GM23338 (cell line): ENCODE data around the gene RGS7. TPM values are rescaled to one million over a fixed set of nuclear protein-coding genes. Genes with fewer than 3 reads are reported as not detected.

ENCODE experiments used
- ATAC-seq: fragments of 200-7000 bp; cut with Tn5 transposase; 3 replicates; pipeline ENCODE4 v1.9.1; 2020
- DNase-seq: peaks from one replicate; pipeline ENCODE4 v3.0.0-alpha.2; 2015; ENCODE audit warnings: low spot score
- H2AFZ ChIP-seq: fragments of 200-600 bp; sonication (generic); 2 replicates; pipeline ENCODE4 v1.8.0; 2016; ENCODE audit warnings: antibody characterized with exemption, mild to moderate bottlenecking, moderate library complexity
- H3F3A ChIP-seq: fragments of 200-600 bp; sonication (generic); replicated peaks from 2 replicates; pipeline ENCODE4 v1.8.0; 2017; ENCODE audit warnings: antibody characterized with exemption, mixed run types, low read depth
- H3K27ac ChIP-seq: fragments of 200-600 bp; sonication (generic); 2 replicates; pipeline ENCODE4 v1.6.1; 2016; ENCODE audit warnings: low read depth
- H3K27me3 ChIP-seq: fragments of 200-600 bp; sonication (generic); 2 replicates; pipeline ENCODE4 v1.8.0; 2016; ENCODE audit warnings: mild to moderate bottlenecking, mixed run types, moderate library complexity; ENCODE audit not compliant: insufficient read depth
- H3K36me3 ChIP-seq: fragments of 200-600 bp; sonication (generic); 2 replicates; pipeline ENCODE4 v1.8.0; 2016; ENCODE audit warnings: mild to moderate bottlenecking; ENCODE audit not compliant: insufficient read depth
- H3K4me1 ChIP-seq: fragments of 200-600 bp; sonication (generic); 2 replicates; pipeline ENCODE4 v1.8.0; 2016; ENCODE audit warnings: mild to moderate bottlenecking, moderate library complexity; ENCODE audit not compliant: insufficient read depth
- H3K4me2 ChIP-seq: fragments of 200-600 bp; sonication (generic); 2 replicates; pipeline ENCODE4 v1.7.1; 2017; ENCODE audit warnings: mixed run types
- H3K4me3 ChIP-seq: fragments of 200-600 bp; sonication (generic); 2 replicates; pipeline ENCODE4 v1.6.1; 2016; ENCODE audit warnings: mixed run types
- H3K79me2 ChIP-seq: fragments of 200-600 bp; sonication (generic); replicated peaks from 2 replicates; pipeline ENCODE4 v1.8.0; 2017; ENCODE audit warnings: mild to moderate bottlenecking; ENCODE audit not compliant: insufficient read depth
- H3K9me2 ChIP-seq: fragments of 200-600 bp; sonication (generic); 2 replicates; pipeline ENCODE4 v1.8.0; 2017; ENCODE audit not compliant: insufficient read depth
- H4K20me1 ChIP-seq: fragments of 200-600 bp; sonication (generic); replicated peaks from 2 replicates; pipeline ENCODE4 v1.8.0; 2017; ENCODE audit warnings: mild to moderate bottlenecking; ENCODE audit not compliant: insufficient read depth
- H3K27ac Mint-ChIP-seq: 2 replicates; pipeline ENCODE4 v1.8.0; 2020; ENCODE audit warnings: inconsistent platforms, mild to moderate bottlenecking, moderate library complexity, mixed read lengths
- H3K27me3 Mint-ChIP-seq: 3 replicates; pipeline ENCODE4 v1.8.0; 2022; ENCODE audit warnings: low read depth, mild to moderate bottlenecking, moderate library complexity, mixed read lengths, inconsistent platforms; ENCODE audit not compliant: insufficient read depth, poor library complexity
- H3K36me3 Mint-ChIP-seq: 3 replicates; pipeline ENCODE4 v1.8.0; 2021; ENCODE audit warnings: low read depth, mild to moderate bottlenecking, inconsistent platforms, moderate library complexity, mixed read lengths
- H3K4me1 Mint-ChIP-seq: 3 replicates; pipeline ENCODE4 v1.8.0; 2020; ENCODE audit warnings: mild to moderate bottlenecking, inconsistent platforms, mixed read lengths
- H3K4me3 Mint-ChIP-seq: 3 replicates; pipeline ENCODE4 v1.8.0; 2021; ENCODE audit warnings: moderate library complexity, mild to moderate bottlenecking, inconsistent platforms, mixed read lengths
- H3K9me3 Mint-ChIP-seq: 3 replicates; pipeline ENCODE4 v1.8.0; 2020; ENCODE audit warnings: moderate library complexity, mild to moderate bottlenecking, inconsistent platforms, mixed read lengths
- CREB1 ChIP-seq: fragments of 250-450 bp; sonication (Bioruptor Pico); IDR thresholded peaks from 2 replicates; pipeline ENCODE4 v1.5.0; 2020; ENCODE audit warnings: low read depth, mild to moderate bottlenecking, moderate library complexity
- EZH2 ChIP-seq: fragments of 200-600 bp; sonication (generic); IDR thresholded peaks from one replicate; pipeline ENCODE4 v1.8.0; 2017; ENCODE audit warnings: antibody characterized with exemption, mild to moderate bottlenecking, low read depth; ENCODE audit not compliant: unreplicated experiment
- JUNB ChIP-seq: IDR thresholded peaks from one replicate; pipeline ENCODE4 v1.6.1; 2016; ENCODE audit warnings: antibody characterized with exemption; ENCODE audit not compliant: unreplicated experiment
- ZNF114 ChIP-seq: fragments of 250-450 bp; sonication (Bioruptor Pico); IDR thresholded peaks from 2 replicates; pipeline ENCODE4 v1.5.0; 2020; ENCODE audit warnings: mild to moderate bottlenecking, moderate library complexity
- ZNF331 ChIP-seq: fragments of 250-450 bp; sonication (Bioruptor Pico); IDR thresholded peaks from 2 replicates; pipeline ENCODE4 v1.5.0; 2020; ENCODE audit warnings: low read depth, mild to moderate bottlenecking, moderate library complexity
- polyA plus RNA-seq: library from polyadenylated mRNA; unstranded; fragments of >200 nt; fragmentation: Nextera tagmentation; extraction: Ambion mirVana; gene quantifications from 2 replicates; pipeline ENCODE4 v1.2.1, GENCODE V29; 2016
- total RNA-seq: library from RNA; depleted of rRNA; stranded (reverse); fragments of >200 nt; shearing (Covaris generic); gene quantifications from 2 replicates; pipeline ENCODE4 v1.2.3, GENCODE V29; 2014
- TF ChIP-seq, protein P1 (sequence below): IDR thresholded peaks from 2 replicates; pipeline ENCODE4 v1.6.1; 2016; ENCODE audit warnings: antibody characterized with exemption
- TF ChIP-seq, protein P2 (sequence below), 2 experiments: fragments of 200-600 bp in 1 of 2; sonication (generic) in 1 of 2; conservative IDR thresholded peaks; 2 replicates each; pipeline versions ENCODE4 v1.5.1 to v1.6.1; 2016 to 2017; ENCODE audit warnings: antibody characterized with exemption in 2 of 2, low read depth in 2 of 2, mild to moderate bottlenecking in 2 of 2, moderate library complexity in 1 of 2

Gene RGS7
- total and polyA plus RNA-seq, 2 experiments from 2014 or later: 2.0 to 2.2 TPM

DNA sequence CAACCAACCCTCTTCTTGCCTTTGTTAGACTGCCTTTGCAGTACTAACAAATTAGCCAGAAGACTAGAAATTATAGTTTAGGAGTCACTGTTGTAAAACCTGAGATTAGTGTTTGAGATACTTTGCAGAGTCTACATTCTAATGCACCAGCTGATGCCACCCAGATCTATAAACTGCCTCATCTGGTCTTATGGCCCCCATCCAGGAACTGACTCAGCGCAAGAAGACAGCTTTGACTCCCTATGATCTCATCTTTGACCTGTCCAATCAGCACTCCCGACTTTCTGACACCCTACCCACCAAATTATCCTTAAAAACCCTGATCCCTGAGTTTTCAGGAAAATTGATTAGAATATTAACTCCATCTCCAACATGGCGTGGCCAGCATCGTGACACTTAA is 334.6 kb downstream of the RGS7 start (continued):
- TF ChIP-seq ZNF114 (no peak), ZNF331 (no peak), JUNB (no peak)

GRCh38 chr1:241020851-241021697 is 335.9 kb downstream of the RGS7 start:
- no peak overlapping the region for H3K27ac ChIP-seq
- ATAC-seq (no peak), DNase-seq (no peak)
- H2AFZ ChIP-seq: no peak overlapping the region
- no peaks in the 10 kb centered on the region for H3F3A ChIP-seq
- H3K9me2 ChIP-seq: peaks cover 5% of the 10 kb centered on the region; the same call in 1 of the 2 replicates
- H3K79me2 ChIP-seq: no peaks in the 10 kb centered on the region
- Mint-ChIP-seq H3K36me3 (peaks cover 28% of the 10 kb centered on the region), H3K27ac (no peak overlapping the region), H3K9me3 (peaks cover 27% of the 10 kb centered on the region), H3K27me3 (no peaks in the 10 kb centered on the region), H3K4me1 (no peaks in the 10 kb centered on the region; the same call in 2 of the 3 replicates), H3K4me3 (no peak overlapping the region)
- H3K27me3 ChIP-seq: no peaks in the 10 kb centered on the region
- TF ChIP-seq, protein P1, sequence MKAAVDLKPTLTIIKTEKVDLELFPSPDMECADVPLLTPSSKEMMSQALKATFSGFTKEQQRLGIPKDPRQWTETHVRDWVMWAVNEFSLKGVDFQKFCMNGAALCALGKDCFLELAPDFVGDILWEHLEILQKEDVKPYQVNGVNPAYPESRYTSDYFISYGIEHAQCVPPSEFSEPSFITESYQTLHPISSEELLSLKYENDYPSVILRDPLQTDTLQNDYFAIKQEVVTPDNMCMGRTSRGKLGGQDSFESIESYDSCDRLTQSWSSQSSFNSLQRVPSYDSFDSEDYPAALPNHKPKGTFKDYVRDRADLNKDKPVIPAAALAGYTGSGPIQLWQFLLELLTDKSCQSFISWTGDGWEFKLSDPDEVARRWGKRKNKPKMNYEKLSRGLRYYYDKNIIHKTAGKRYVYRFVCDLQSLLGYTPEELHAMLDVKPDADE: no peak
- TF ChIP-seq, protein P2, sequence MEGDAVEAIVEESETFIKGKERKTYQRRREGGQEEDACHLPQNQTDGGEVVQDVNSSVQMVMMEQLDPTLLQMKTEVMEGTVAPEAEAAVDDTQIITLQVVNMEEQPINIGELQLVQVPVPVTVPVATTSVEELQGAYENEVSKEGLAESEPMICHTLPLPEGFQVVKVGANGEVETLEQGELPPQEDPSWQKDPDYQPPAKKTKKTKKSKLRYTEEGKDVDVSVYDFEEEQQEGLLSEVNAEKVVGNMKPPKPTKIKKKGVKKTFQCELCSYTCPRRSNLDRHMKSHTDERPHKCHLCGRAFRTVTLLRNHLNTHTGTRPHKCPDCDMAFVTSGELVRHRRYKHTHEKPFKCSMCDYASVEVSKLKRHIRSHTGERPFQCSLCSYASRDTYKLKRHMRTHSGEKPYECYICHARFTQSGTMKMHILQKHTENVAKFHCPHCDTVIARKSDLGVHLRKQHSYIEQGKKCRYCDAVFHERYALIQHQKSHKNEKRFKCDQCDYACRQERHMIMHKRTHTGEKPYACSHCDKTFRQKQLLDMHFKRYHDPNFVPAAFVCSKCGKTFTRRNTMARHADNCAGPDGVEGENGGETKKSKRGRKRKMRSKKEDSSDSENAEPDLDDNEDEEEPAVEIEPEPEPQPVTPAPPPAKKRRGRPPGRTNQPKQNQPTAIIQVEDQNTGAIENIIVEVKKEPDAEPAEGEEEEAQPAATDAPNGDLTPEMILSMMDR (conservative IDR thresholded peaks at IDR 0.05; ENCODE audit: low read depth in 2 of 2): peak in 1 of 2 experiments; percentile 13; a peak in 1 of 4 replicates
- TF ChIP-seq EZH2: no peak
- H4K20me1 ChIP-seq: no peaks in the 10 kb centered on the region
- H3K36me3 ChIP-seq: no peaks in the 10 kb centered on the region
- H3K4me2 ChIP-seq: no peak overlapping the region
- no peak overlapping the region for H3K4me3 ChIP-seq
- no peaks in the 10 kb centered on the region for H3K4me1 ChIP-seq

DNA sequence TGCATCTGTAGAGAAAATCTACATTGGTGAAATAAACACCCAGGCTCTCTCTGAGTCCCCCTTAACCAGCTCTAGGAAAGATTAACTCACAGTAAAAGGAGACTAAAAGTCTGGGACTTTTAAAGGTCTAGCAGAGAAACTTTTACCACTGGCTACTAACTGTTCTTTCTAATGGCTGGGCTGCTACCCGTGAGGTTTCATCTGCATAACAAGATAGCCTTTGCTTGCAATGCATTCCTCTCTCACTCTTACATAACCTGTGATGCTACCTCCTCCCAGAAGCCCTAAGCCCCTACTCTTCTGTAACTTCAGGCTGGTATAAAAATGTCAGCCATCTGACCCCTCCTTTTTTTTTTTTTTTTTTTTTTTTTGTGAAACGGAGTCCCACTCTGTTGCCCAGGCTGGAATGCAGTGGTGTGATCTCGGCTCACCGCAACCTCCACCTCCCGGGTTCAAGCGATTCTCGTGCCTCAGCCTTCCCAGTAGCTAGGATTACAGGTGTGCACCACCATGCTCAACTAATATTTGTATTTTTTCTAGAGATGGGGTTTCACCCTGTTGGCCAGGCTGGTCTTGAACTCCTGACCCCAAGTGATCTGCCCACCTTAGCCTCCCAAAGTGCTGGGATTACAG is 344.2 kb downstream of the RGS7 start:
- Histone ChIP-seq H4K20me1 (no peaks in the 10 kb centered on the region), H3K4me2 (peak overlapping the region; percentile 32), H3K27ac (peak overlapping the region; percentile 96), H3K9me2 (peaks cover 17% of the 10 kb centered on the region), H3K4me1 (peaks cover 49% of the 10 kb centered on the region), H3K4me3 (peak overlapping the region; percentile 18; the same call in 1 of the 2 replicates), H3K36me3 (no peaks in the 10 kb centered on the region), H2AFZ (no peak overlapping the region), H3K27me3 (no peaks in the 10 kb centered on the region), H3K79me2 (no peaks in the 10 kb centered on the region), H3F3A (peaks cover 18% of the 10 kb centered on the region; the same call in 1 of the 2 replicates)
- peaks cover 49% of the 10 kb centered on the region for H3K4me1 Mint-ChIP-seq
- H3K4me3 Mint-ChIP-seq: no peak overlapping the region
- H3K36me3 Mint-ChIP-seq: peaks cover 24% of the 10 kb centered on the region
- ATAC-seq (peak; percentile 99), DNase-seq (peak; percentile 90)
- peak overlapping the region; percentile 94 for H3K27ac Mint-ChIP-seq
- H3K9me3 Mint-ChIP-seq: peaks cover 20% of the 10 kb centered on the region
- H3K27me3 Mint-ChIP-seq: peaks cover 4% of the 10 kb centered on the region
- TF ChIP-seq CREB1 (peak; percentile 68; the same call in 1 of the 2 replicates), JUNB (no peak)
- TF ChIP-seq, protein P2 (conservative IDR thresholded peaks at IDR 0.05; ENCODE audit: low read depth in 2 of 2): no peak
